T-helper 1 cell treated with Interleukin-12 subunit alpha and Interleukin-12 subunit beta and Interleukin-4 antibody, amounts not matched to agents 30 μg/mL and 1 μg/mL, for 36 hours (primary cell): ENCODE results near the gene TSC22D1.
"Not testable (repeated sequence)": the region's sequence is repeated elsewhere in the genome, so short reads cannot be mapped to it uniquely, and the experiment has no call there.

Experiments used
- H3K27ac Mint-ChIP-seq: one replicate; pipeline ENCODE4 v1.8.0; 2021; ENCODE audit warnings: mild to moderate bottlenecking, mixed read lengths
- H3K27me3 Mint-ChIP-seq: one replicate; pipeline ENCODE4 v1.8.0; 2021; ENCODE audit warnings: low read depth, mixed read lengths
- H3K36me3 Mint-ChIP-seq: one replicate; pipeline ENCODE4 v1.8.0; 2021; ENCODE audit warnings: low read depth, mixed read lengths
- H3K4me1 Mint-ChIP-seq: one replicate; pipeline ENCODE4 v1.8.0; 2021; ENCODE audit warnings: low read depth, mixed read lengths
- H3K4me3 Mint-ChIP-seq: one replicate; pipeline ENCODE4 v1.8.0; 2021; ENCODE audit warnings: mild to moderate bottlenecking, moderate library complexity, mixed read lengths
- H3K9me3 Mint-ChIP-seq: one replicate; pipeline ENCODE4 v1.8.0; 2021; ENCODE audit warnings: mixed read lengths

Gene TSC22D1

DNA sequence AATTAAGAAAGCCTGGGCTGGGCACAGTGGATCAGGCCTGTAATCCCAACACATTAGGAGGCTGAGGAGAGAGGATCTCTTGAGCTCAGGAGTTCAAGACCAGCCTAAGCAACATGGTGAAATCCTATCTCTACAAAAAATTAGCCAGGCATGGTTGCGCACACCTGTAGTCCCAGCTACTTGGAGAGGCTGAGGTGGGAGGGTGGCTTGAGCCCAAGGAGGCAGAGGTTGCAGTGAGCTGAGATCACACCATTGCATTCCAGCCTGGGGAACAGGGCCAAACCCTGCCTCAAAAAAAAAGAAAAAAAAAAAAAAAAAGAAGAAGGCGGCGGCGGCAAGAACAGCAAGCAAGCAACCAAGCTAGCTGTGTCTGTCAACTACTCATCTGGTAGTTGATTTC is 26.7 kb downstream of the TSC22D1 start:
- H3K9me3 Mint-ChIP-seq = no peaks in the 10 kb centered on the region
- H3K4me1 Mint-ChIP-seq = no peaks in the 10 kb centered on the region
- H3K36me3 Mint-ChIP-seq = no peaks in the 10 kb centered on the region
- H3K4me3 Mint-ChIP-seq = no peak overlapping the region
- no peaks in the 10 kb centered on the region for H3K27me3 Mint-ChIP-seq
- no peak overlapping the region for H3K27ac Mint-ChIP-seq

DNA sequence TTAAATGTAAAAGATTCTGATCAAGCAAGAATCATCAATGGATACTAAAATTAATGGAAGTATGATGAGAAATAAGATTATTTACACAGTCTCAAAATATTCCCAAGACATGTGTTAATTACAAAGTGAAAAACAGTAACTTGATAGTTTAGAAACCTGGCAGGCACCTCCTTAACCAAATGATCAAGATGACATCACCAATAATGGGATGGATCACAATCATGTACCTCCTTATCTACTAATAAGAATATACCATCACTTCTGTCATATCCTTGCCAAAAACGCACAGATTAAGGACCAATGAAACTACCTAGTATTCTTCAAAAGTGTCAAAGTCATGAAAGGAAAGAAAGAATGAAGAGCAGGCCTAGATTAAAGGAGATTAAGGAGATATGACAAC is 30.0 kb downstream of the TSC22D1 start:
- H3K9me3 Mint-ChIP-seq = no peaks in the 10 kb centered on the region
- H3K4me3 Mint-ChIP-seq = no peak overlapping the region
- H3K36me3 Mint-ChIP-seq = no peaks in the 10 kb centered on the region
- no peak overlapping the region for H3K27ac Mint-ChIP-seq
- no peaks in the 10 kb centered on the region for H3K4me1 Mint-ChIP-seq
- H3K27me3 Mint-ChIP-seq = no peaks in the 10 kb centered on the region

DNA sequence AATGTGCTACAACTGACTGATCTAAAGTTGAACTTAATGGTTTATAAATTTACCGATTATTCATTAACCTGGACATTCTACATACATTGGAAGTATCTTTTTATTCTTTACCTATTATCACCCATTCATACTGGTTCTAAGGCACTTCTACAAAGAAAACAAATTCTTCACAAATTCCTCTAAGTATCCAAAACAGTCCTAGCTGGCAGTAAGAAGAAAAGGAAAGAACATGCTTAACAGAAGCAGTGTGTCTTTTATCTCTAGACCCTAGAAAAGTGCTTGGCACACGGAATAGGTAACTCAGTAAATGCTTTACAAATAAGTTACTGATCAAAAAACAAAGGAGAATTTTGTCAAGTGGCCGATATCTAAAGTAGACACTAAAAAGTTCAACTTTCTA is 32.8 kb downstream of the TSC22D1 start:
- Mint-ChIP-seq H3K4me3 (no peak overlapping the region), H3K27me3 (no peaks in the 10 kb centered on the region), H3K36me3 (no peaks in the 10 kb centered on the region), H3K9me3 (no peaks in the 10 kb centered on the region), H3K4me1 (no peaks in the 10 kb centered on the region), H3K27ac (no peak overlapping the region)

DNA sequence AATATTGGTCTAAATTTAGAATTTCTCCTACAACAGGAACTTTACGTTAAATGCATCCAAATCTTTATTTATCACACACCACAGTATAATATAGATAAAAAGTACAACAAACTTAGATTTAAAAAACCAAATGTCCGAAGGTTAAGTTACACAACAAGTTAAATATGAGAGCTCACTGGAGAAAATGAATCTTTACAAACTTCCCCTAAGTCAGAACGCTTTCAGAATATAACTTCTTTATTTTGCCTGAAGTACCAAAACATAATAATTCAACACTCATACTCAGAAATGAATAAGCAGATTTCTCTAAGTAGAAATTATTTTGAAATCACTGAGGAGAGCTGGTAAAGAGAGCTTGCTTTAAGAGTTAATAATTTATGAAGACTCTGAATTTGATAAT is 33.8 kb downstream of the TSC22D1 start:
- no peaks in the 10 kb centered on the region for H3K36me3 Mint-ChIP-seq
- H3K4me1 Mint-ChIP-seq = no peaks in the 10 kb centered on the region
- H3K27me3 Mint-ChIP-seq = no peaks in the 10 kb centered on the region
- H3K4me3 Mint-ChIP-seq = no peak overlapping the region
- H3K27ac Mint-ChIP-seq = no peak overlapping the region
- H3K9me3 Mint-ChIP-seq = no peaks in the 10 kb centered on the region

DNA sequence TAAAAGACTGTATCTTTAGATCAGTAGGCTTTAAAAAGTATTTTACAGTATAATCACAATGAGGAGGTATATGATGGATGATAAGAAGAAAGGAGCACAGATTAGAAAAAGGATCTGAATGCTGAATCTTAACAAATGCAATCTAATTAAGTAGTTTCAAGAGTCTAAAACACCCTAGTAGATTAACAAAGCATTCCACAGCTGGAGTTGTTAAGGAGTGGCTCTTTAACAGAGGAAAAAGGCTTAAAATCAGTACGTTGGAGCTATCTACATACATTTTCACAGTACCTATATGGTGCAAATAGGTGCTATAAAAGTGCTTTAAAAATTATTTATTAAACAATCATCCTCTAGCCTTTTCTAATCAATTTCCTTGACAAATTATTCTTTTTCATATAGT is 34.5 kb downstream of the TSC22D1 start:
- Mint-ChIP-seq H3K27me3 (no peaks in the 10 kb centered on the region), H3K9me3 (no peaks in the 10 kb centered on the region), H3K4me3 (no peak overlapping the region), H3K36me3 (no peaks in the 10 kb centered on the region), H3K4me1 (no peaks in the 10 kb centered on the region), H3K27ac (no peak overlapping the region)

DNA sequence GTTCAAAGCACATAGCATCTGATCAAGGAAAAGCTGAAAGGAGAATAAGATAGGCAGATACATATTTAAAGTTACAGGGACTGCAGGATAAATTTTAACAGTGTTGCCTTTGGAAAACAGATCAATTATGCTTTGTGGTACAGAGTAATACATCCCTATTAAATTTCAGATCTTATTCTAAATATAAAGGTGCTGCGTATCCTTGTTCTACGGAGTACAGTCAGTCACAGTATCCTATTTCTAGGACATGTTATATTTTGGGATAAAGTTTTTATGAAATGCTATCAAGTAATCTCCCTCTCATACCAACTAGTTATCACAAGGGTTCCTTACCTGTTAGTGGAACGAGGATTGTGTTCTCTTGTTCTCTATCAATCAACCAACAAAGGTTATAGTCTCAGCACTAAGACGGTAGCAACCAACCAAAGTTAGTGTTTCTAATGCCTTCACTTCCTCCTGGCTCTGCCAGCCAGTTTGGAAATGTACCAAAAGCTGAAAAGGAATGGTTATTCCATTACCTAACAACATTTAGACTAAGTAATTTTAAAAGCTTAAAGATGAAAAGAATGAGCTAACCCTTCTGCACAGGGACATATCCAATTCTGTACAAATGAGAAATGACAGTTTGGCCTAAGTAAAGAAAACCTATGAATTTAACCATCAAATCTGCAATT is 35.2 kb downstream of the TSC22D1 start:
- Mint-ChIP-seq H3K36me3 (no peaks in the 10 kb centered on the region), H3K27me3 (no peaks in the 10 kb centered on the region), H3K4me3 (no peak overlapping the region), H3K9me3 (no peaks in the 10 kb centered on the region), H3K4me1 (no peaks in the 10 kb centered on the region), H3K27ac (no peak overlapping the region)

DNA sequence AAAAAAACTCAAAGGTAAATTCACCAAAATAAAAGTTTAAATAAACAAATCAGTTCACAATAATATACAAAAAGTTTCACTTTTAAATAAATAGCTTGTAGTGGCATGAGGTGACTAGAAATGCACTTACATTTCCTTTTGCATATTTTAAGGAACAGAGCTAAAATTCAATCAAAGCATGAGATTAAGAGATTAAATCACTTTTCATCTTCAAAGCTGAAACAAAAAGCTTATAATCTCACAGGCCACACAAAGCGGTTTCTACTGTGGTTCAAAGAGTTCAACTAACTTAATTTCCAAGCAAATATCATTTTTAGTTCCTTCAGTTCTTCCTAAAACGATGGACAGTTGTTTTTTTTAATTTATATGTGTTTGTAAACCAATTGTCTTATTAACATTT is 38.9 kb downstream of the TSC22D1 start:
- no peaks in the 10 kb centered on the region for H3K4me1 Mint-ChIP-seq
- no peaks in the 10 kb centered on the region for H3K9me3 Mint-ChIP-seq
- H3K4me3 Mint-ChIP-seq = no peak overlapping the region
- no peak overlapping the region for H3K27ac Mint-ChIP-seq
- no peaks in the 10 kb centered on the region for H3K36me3 Mint-ChIP-seq
- no peaks in the 10 kb centered on the region for H3K27me3 Mint-ChIP-seq

DNA sequence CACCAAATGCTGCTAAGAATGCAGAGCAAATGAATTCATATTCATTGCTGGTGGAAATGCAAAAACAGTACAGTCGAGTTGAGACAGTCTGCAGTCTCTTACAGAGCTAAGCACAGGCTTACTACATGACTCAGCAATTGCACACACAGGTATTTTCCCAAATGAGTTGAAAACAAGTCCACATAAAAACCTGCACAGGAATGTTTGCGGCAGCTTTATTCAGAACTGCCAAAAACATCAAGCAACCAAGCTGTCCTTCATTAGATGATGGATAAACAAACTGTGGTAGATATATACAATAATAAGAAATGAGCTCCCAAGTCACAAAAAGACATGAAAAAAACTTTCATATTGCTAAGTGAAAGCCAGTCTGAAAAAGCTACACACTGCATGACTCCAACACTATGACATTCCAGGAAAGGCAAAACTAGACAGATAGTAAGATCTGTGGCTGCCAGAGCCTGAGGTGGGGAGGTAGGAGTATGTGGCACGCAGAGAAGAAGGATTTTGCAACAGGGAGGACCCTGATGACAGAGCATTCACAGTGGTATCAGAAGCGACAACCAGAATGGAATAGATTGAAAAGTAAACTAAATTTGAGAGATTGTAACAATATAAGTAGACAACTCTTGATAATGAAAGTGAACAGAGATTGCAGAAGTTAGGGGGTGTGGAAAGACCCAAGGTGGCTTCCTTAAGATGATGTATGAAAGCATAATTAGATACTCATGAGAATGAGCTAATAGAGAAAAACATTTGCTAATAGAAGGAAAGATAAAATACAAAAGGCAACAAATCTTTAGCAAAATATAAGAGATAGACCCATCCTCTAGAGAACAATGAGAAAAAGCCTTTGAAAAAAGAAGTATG is 52.7 kb downstream of the TSC22D1 start:
- no peak overlapping the region for H3K27ac Mint-ChIP-seq

DNA sequence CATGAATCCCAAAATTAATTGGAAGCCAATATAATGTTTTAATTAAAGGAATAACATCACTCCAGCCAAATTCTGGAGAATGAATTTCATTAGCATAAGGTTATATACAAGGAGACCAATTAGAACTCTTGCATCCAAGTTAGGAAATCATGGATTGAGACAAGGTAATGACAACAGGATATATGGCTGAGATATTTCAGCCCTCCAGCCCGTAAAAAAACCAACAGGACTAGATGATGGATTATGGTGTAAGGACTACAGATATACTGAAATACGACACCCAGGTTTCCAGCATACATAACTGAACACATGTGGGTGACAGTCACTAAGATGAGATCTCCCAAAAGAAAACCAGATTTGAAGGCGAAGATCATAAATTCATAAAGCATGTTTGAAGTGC is 56.5 kb downstream of the TSC22D1 start:
- Mint-ChIP-seq H3K27ac (no peak overlapping the region), H3K36me3 (no peaks in the 10 kb centered on the region), H3K27me3 (no peaks in the 10 kb centered on the region), H3K4me3 (no peak overlapping the region), H3K9me3 (no peaks in the 10 kb centered on the region), H3K4me1 (no peaks in the 10 kb centered on the region)

More for the DNA sequence above, 52.7 kb downstream of the TSC22D1 start:
- H3K9me3 Mint-ChIP-seq = no peaks in the 10 kb centered on the region
- H3K27me3 Mint-ChIP-seq = no peaks in the 10 kb centered on the region
- H3K4me3 Mint-ChIP-seq = no peak overlapping the region
- no peaks in the 10 kb centered on the region for H3K36me3 Mint-ChIP-seq
- H3K4me1 Mint-ChIP-seq = no peaks in the 10 kb centered on the region

DNA sequence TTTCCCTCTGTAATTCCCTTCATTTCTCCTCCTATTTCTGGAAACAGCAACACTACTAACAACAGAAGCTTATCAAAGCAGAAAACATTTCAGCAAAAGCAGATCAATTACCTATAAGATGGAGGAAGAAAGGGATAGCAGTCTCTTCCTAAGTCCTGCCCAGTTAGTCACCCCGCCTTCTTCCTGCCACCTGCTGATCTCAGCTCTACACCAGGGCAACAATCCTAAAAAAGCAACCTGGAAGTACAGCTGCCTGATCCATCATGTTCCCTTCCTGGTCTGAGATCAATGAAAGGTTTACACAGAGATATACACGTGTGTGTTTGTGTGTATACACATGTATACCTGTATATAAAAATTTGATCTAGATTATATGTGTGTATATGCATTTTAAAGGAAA is 59.4 kb downstream of the TSC22D1 start:
- no peaks in the 10 kb centered on the region for H3K36me3 Mint-ChIP-seq
- no peak overlapping the region for H3K27ac Mint-ChIP-seq
- H3K4me1 Mint-ChIP-seq = no peaks in the 10 kb centered on the region
- H3K4me3 Mint-ChIP-seq = no peak overlapping the region
- H3K9me3 Mint-ChIP-seq = no peaks in the 10 kb centered on the region
- H3K27me3 Mint-ChIP-seq = no peaks in the 10 kb centered on the region

DNA sequence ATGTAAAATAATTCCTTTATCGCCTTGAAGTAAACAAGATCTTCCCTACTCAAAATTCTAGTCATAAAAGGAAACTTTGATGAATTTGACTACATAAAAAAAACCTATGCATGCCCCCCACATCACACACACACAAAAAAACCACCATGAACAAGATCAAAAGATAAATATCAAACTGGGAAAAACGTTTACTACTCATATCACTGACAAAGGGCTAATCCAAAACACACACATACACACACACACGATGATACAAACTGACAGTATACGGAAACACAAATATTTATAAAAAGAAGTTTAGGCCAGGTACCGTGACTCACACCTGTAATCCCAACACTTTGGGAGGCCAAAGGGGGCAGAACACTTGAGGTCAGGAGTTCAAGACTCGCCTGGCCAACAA is 61.9 kb downstream of the TSC22D1 start:
- Mint-ChIP-seq H3K4me1 (no peaks in the 10 kb centered on the region), H3K36me3 (no peaks in the 10 kb centered on the region), H3K27ac (no peak overlapping the region), H3K4me3 (no peak overlapping the region), H3K27me3 (no peaks in the 10 kb centered on the region), H3K9me3 (no peaks in the 10 kb centered on the region)

DNA sequence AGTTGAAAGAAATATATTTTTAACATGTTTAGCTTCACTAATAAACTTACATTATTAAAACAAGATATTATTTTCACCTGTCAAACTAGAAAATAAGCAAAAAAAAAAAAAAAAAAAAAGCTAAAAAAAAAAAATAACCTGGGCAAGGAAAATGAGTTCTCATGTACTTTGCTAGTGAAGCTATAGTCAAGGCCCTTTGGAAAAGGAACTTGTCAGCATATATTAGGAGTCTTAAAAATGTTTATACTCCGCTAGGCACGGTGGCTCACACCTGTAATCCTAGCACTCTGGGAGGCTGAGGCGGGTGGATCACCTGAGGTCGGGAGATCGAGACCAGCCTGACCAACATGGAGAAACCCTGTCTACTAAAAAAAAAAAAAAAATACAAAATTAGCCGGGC is 66.3 kb downstream of the TSC22D1 start:
- H3K9me3 Mint-ChIP-seq, H3K36me3 Mint-ChIP-seq, H3K4me3 Mint-ChIP-seq, H3K27ac Mint-ChIP-seq, H3K4me1 Mint-ChIP-seq, H3K27me3 Mint-ChIP-seq: not testable (repeated sequence)

DNA sequence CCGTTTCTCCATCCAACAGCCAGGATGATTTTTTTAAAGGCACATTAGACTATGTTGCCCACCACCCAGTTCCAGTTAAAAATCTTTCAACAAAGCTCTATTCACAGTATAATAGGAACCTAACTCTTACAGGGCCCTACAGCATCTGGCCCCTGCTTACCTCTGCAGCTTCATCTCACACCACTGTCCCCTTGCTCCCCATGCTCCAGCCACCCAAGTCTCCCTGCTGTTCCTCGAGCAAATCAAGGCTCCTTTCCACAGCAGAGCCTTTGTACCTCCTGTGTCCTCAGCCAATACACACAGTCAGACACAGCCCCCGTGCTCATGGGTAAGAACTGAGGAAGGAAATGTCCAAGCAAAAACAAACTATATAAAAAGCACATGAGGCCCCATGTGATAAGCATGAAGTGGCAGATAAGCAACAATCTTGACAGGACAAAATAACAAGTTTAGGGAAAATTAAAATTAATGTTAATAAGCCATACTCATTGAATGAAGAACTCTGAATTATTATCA is 67.5 kb downstream of the TSC22D1 start:
- no peaks in the 10 kb centered on the region for H3K36me3 Mint-ChIP-seq
- H3K4me1 Mint-ChIP-seq = no peaks in the 10 kb centered on the region
- no peaks in the 10 kb centered on the region for H3K9me3 Mint-ChIP-seq
- no peak overlapping the region for H3K27ac Mint-ChIP-seq
- no peak overlapping the region for H3K4me3 Mint-ChIP-seq
- H3K27me3 Mint-ChIP-seq = no peaks in the 10 kb centered on the region

DNA sequence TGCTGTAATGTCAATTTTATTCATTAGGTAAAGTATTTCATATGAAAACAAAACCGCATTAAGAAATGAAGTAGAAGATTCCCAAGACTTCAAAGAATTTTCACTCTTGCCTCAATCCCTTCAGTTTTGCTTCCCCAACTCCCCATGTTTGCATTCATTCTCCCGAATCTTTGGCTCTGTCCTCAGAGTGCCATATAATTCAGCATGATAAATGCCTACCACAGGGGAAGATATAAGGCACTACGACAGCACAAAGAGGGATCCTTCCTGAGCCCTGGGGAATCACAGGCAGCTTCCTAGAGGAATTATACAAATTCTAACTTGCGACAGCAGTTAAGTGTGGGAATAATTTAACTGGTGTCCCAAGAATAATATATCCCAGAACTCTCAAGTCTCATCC is 68.5 kb downstream of the TSC22D1 start:
- Mint-ChIP-seq H3K27ac (no peak overlapping the region), H3K36me3 (no peaks in the 10 kb centered on the region), H3K27me3 (no peaks in the 10 kb centered on the region), H3K4me1 (no peaks in the 10 kb centered on the region), H3K4me3 (no peak overlapping the region), H3K9me3 (no peaks in the 10 kb centered on the region)

DNA sequence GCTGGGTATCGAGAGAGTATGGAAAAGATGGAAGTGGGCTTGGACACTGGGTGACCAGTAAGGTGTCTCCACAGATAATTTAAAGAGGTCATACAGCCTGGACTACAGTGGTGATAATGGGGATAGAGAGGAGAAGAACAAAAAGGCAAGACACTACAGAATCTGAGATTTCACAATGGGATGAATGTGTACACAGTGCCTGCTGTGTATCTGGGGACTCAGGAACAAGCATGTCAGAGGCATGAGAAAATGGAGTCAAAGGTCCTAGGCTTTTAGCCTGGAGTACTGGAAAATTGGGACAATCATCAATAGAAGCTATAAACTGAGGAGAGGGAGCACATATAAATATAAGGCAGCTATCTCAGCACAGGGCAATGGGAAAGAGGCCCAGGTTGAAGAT is 69.4 kb downstream of the TSC22D1 start:
- H3K4me3 Mint-ChIP-seq = no peak overlapping the region
- H3K36me3 Mint-ChIP-seq = no peaks in the 10 kb centered on the region
- H3K9me3 Mint-ChIP-seq = no peaks in the 10 kb centered on the region
- H3K27me3 Mint-ChIP-seq = no peaks in the 10 kb centered on the region
- no peak overlapping the region for H3K27ac Mint-ChIP-seq
- no peaks in the 10 kb centered on the region for H3K4me1 Mint-ChIP-seq
